GM12865 (cell line): ENCODE data around the gene ESYT3.

Experiments
- DNase-seq: peaks from one replicate; pipeline ENCODE4 v3.0.0; 2010; ENCODE audit warnings: low read depth
- H3K4me3 ChIP-seq: 2 replicates; pipeline ENCODE4 v1.5.1; 2011; ENCODE audit warnings: mild to moderate bottlenecking, low read depth, low read length, control low read depth
- TF ChIP-seq, protein P1 (sequence below): IDR thresholded peaks from 2 replicates; pipeline ENCODE4 v1.5.1; 2011; ENCODE audit warnings: low read length, control low read depth, low read depth, inconsistent platforms; ENCODE audit not compliant: insufficient read depth; ENCODE audit errors: missing control alignments

Gene ESYT3

DNA sequence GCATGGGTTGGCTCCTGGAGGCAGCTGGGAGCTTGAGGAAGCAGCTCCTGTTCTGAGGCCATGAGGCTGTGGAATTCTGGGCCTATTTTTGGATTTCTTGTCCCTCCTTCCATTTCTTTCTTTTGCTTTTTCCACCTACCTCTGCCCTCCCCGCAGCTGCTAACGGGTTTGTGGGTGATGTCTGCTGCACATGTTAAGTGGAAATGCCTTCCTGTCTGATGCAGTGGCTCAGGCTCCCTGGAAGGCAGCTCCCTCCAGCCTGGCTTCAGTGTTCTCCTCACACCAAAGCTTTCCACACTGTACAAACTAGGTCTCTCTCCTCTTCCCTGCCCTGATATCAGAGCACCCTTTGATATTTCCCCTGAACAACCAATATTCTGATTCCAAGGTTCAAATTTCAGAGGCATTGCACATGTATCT is 33.8 kb upstream of the ESYT3 start:
- DNase-seq, result no peak
- no peak overlapping the region for H3K4me3 ChIP-seq
- TF ChIP-seq, protein P1, sequence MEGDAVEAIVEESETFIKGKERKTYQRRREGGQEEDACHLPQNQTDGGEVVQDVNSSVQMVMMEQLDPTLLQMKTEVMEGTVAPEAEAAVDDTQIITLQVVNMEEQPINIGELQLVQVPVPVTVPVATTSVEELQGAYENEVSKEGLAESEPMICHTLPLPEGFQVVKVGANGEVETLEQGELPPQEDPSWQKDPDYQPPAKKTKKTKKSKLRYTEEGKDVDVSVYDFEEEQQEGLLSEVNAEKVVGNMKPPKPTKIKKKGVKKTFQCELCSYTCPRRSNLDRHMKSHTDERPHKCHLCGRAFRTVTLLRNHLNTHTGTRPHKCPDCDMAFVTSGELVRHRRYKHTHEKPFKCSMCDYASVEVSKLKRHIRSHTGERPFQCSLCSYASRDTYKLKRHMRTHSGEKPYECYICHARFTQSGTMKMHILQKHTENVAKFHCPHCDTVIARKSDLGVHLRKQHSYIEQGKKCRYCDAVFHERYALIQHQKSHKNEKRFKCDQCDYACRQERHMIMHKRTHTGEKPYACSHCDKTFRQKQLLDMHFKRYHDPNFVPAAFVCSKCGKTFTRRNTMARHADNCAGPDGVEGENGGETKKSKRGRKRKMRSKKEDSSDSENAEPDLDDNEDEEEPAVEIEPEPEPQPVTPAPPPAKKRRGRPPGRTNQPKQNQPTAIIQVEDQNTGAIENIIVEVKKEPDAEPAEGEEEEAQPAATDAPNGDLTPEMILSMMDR, result no peak

GRCh38 chr3:138401834-138402233 is 32.6 kb upstream of the ESYT3 start:
- TF ChIP-seq, protein P1, result no peak
- no peak for DNase-seq
- H3K4me3 ChIP-seq, result no peak overlapping the region

DNA sequence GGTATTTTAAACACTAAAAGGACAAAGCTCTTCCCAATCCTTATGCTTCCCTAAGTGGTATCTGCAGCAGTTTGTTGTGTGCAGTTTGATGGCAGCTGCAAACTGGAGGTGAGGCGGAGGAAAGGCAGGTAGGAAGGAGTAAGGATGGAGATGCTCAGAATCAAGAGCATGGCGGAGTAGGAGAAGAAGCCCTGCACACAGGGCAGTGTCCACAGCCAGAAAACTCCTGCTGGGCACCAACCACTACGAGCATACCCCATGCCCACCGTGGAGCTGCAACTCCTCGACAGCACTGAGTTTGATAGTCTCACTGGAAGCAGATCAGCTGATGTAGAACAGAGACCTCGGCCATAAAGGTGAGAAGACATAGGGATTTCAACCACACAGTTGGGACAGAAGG is 30.3 kb upstream of the ESYT3 start:
- no peak for DNase-seq

DNA sequence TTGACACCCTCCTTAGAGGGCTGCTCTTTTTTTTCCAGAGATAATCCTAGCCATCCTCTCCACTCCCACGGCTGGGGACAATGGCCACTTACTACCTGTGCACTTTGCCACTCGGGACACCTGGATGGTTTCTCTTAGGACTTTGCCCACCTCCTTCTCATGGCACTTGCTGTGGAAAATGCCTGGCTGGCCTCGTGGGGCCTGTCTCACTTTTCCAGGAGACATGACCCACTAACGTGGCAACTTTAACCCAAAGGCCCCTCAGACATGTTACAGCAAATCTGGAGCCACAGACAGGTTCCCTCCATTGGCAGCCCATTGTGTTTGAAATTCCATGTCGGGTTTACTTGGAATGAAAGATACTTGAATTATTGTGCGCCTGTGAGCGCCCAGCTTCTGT is 29.4 kb upstream of the ESYT3 start:
- no peak overlapping the region for H3K4me3 ChIP-seq
- TF ChIP-seq, protein P1, result no peak
- DNase-seq, result no peak

More for the DNA sequence above, 30.3 kb upstream of the ESYT3 start:
- H3K4me3 ChIP-seq, result no peak overlapping the region
- TF ChIP-seq, protein P1, result no peak

- DNase-seq, result no peak
- TF ChIP-seq, protein P1, result no peak
- no peak overlapping the region for H3K4me3 ChIP-seq
Observed at GRCh38 chr3:138405486-138405885, 28.9 kb upstream of the ESYT3 start.

DNA sequence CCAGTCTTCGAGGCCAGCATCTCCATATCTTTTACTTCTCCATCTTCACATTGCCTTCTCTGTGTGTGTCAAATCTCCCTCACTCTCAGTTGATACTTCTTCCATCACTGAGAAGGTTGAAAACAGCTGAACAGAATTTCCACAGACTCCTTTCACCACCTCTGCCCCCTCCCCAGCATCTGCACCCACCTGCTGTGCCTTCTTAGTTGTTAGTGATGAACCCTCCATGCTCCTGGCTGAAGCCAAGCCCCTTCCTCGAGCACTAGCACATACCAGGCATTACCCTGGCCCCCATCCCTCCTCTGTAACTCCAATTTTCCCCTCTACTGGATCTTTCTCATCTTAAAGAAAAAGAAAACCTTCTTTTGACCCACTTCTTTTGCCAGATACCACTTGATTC is 27.8 kb upstream of the ESYT3 start:
- H3K4me3 ChIP-seq, result no peak overlapping the region
- DNase-seq, result no peak
- TF ChIP-seq, protein P1, result no peak

GRCh38 chr3:138407236-138407907 is 27.0 kb upstream of the ESYT3 start:
- TF ChIP-seq, protein P1, result no peak
- H3K4me3 ChIP-seq, result no peak overlapping the region
- no peak for DNase-seq
